HepG2 (cell line): ENCODE measurements around the gene F12.

Source experiments
- ZNF841 ChIP-seq: sonication (generic); formaldehyde crosslinking; IDR thresholded peaks from 2 replicates; pipeline ENCODE4 v1.8.1; 2023; ENCODE audit warnings: missing genetic modification reagents, borderline replicate concordance
- TF ChIP-seq, protein P1 (sequence below): sonication (generic); formaldehyde crosslinking; conservative IDR thresholded peaks from 2 replicates; pipeline ENCODE4 v1.4.0; 2020; ENCODE audit warnings: mild to moderate bottlenecking, missing genetic modification reagents, moderate library complexity
- TF ChIP-seq, protein P2 (sequence below): fragments of 450-650 bp; IDR thresholded peaks from 2 replicates; pipeline ENCODE4 v1.6.1; 2017

DNA sequence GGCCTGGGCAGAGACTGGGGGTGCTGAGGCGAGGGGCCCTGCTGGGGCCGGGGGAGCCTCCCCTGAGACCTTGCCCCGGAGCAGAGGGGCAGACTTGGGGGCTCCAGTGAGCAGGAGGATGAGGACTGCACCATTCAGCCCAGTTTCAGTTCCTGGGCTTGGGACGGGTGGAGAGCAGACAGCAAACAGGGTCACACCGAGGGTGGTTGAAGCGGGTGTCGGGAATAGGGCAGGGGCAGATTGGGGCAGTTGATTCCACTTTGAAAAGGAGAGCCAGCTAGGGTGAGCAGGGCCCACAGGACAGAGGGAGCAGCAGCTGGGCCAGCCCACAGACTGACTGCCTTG, 21.6 kb upstream of the F12 start:
- TF ChIP-seq, protein P1, sequence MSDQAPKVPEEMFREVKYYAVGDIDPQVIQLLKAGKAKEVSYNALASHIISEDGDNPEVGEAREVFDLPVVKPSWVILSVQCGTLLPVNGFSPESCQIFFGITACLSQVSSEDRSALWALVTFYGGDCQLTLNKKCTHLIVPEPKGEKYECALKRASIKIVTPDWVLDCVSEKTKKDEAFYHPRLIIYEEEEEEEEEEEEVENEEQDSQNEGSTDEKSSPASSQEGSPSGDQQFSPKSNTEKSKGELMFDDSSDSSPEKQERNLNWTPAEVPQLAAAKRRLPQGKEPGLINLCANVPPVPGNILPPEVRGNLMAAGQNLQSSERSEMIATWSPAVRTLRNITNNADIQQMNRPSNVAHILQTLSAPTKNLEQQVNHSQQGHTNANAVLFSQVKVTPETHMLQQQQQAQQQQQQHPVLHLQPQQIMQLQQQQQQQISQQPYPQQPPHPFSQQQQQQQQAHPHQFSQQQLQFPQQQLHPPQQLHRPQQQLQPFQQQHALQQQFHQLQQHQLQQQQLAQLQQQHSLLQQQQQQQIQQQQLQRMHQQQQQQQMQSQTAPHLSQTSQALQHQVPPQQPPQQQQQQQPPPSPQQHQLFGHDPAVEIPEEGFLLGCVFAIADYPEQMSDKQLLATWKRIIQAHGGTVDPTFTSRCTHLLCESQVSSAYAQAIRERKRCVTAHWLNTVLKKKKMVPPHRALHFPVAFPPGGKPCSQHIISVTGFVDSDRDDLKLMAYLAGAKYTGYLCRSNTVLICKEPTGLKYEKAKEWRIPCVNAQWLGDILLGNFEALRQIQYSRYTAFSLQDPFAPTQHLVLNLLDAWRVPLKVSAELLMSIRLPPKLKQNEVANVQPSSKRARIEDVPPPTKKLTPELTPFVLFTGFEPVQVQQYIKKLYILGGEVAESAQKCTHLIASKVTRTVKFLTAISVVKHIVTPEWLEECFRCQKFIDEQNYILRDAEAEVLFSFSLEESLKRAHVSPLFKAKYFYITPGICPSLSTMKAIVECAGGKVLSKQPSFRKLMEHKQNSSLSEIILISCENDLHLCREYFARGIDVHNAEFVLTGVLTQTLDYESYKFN: no peak
- TF ChIP-seq, protein P2, sequence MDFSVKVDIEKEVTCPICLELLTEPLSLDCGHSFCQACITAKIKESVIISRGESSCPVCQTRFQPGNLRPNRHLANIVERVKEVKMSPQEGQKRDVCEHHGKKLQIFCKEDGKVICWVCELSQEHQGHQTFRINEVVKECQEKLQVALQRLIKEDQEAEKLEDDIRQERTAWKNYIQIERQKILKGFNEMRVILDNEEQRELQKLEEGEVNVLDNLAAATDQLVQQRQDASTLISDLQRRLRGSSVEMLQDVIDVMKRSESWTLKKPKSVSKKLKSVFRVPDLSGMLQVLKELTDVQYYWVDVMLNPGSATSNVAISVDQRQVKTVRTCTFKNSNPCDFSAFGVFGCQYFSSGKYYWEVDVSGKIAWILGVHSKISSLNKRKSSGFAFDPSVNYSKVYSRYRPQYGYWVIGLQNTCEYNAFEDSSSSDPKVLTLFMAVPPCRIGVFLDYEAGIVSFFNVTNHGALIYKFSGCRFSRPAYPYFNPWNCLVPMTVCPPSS: no peak
- TF ChIP-seq ZNF841 (CRISPR knock-in tag): no peak
